Measurements from ENCODE around the gene MYO7A. TPM values are rescaled to one million over a fixed set of nuclear protein-coding genes. Genes with fewer than 3 reads are reported as not detected.

The MYO7A gene
- total and polyA plus RNA-seq, 2 experiments from 2014 or later, result not detected

GRCh38 chr11:77217156-77217555 lies 89.1 kb downstream of the MYO7A start:
- no peak overlapping the region for H3K9ac ChIP-seq
- no peak for TF ChIP-seq EZH2phosphoT487 (IDR thresholded peaks at IDR 0.05; ENCODE audit: insufficient read depth, low read depth)
- no peak for TF ChIP-seq EZH2 (IDR thresholded peaks at IDR 0.05; ENCODE audit: insufficient read depth, poor library complexity, severe bottlenecking)
- in situ Hi-C loops (cut with MboI), result no loop called here
- H3K4me1 ChIP-seq (ENCODE audit: insufficient read depth), result no peaks in the 10 kb centered on the region
- no peak overlapping the region for H2AFZ ChIP-seq
- H3K4me2 ChIP-seq (ENCODE audit: unreplicated experiment), result no peak overlapping the region
- no peaks in the 10 kb centered on the region for H3K36me3 ChIP-seq (ENCODE audit: low read depth)
- H3F3A ChIP-seq (ENCODE audit: insufficient read depth), result no peaks in the 10 kb centered on the region
- no peaks in the 10 kb centered on the region for H3K9me3 ChIP-seq (ENCODE audit: low read depth)
- no peak overlapping the region for H3K4me3 ChIP-seq
- no peaks in the 10 kb centered on the region for H3K79me2 ChIP-seq (ENCODE audit: insufficient read depth)
- 13 to 26% methylated on average over 2 of the region's 2 CpGs for WGBS, 2 experiments (ENCODE audit: low coverage in 1 of 2, low lambda C conversion rate in 2 of 2, missing lambda C conversion rate in 2 of 2)
- no peaks in the 10 kb centered on the region for H4K20me1 ChIP-seq (ENCODE audit: insufficient read depth)
- DNase-seq, result no peak
- peaks cover 8% of the 10 kb centered on the region; the same call in 1 of the 2 replicates for H3K27me3 ChIP-seq (replicated peaks; ENCODE audit: insufficient read depth)
- no peaks in the 10 kb centered on the region for H3K9me2 ChIP-seq (ENCODE audit: insufficient read depth)
- no peak overlapping the region for H3K27ac ChIP-seq

GRCh38 chr11:77223797-77224196 lies 95.8 kb downstream of the MYO7A start:
- in situ Hi-C loops (cut with MboI), result no loop called here
- Histone ChIP-seq H3K9ac (no peak overlapping the region), H2AFZ (no peak overlapping the region), H4K20me1 (ENCODE audit: insufficient read depth) (no peaks in the 10 kb centered on the region), H3K27ac (no peak overlapping the region), H3F3A (ENCODE audit: insufficient read depth) (no peaks in the 10 kb centered on the region), H3K4me3 (no peak overlapping the region), H3K9me2 (ENCODE audit: insufficient read depth) (no peaks in the 10 kb centered on the region), H3K4me1 (ENCODE audit: insufficient read depth) (no peaks in the 10 kb centered on the region), H3K4me2 (ENCODE audit: unreplicated experiment) (no peak overlapping the region), H3K36me3 (ENCODE audit: low read depth) (no peaks in the 10 kb centered on the region), H3K9me3 (ENCODE audit: low read depth) (no peaks in the 10 kb centered on the region), H3K79me2 (ENCODE audit: insufficient read depth) (no peaks in the 10 kb centered on the region), H3K27me3 (replicated peaks; ENCODE audit: insufficient read depth) (peaks cover 4% of the 10 kb centered on the region; the same call in 1 of the 2 replicates)
- TF ChIP-seq EZH2 (IDR thresholded peaks at IDR 0.05; ENCODE audit: insufficient read depth, poor library complexity, severe bottlenecking) (no peak), EZH2phosphoT487 (IDR thresholded peaks at IDR 0.05; ENCODE audit: insufficient read depth, low read depth) (no peak)
- 61 to 75% methylated on average over 9 of the region's 9 CpGs for WGBS, 2 experiments (ENCODE audit: low coverage in 1 of 2, low lambda C conversion rate in 2 of 2, missing lambda C conversion rate in 2 of 2)
- no peak for DNase-seq

GRCh38 chr11:77230878-77231605 lies 103.0 kb downstream of the MYO7A start:
- TF ChIP-seq EZH2 (IDR thresholded peaks at IDR 0.05; ENCODE audit: insufficient read depth, poor library complexity, severe bottlenecking) (no peak), EZH2phosphoT487 (IDR thresholded peaks at IDR 0.05; ENCODE audit: insufficient read depth, low read depth) (no peak)
- H3F3A ChIP-seq (ENCODE audit: insufficient read depth), result no peaks in the 10 kb centered on the region
- H3K9me2 ChIP-seq (ENCODE audit: insufficient read depth), result no peaks in the 10 kb centered on the region
- no peak overlapping the region for H2AFZ ChIP-seq
- no peak overlapping the region for H3K27ac ChIP-seq
- H3K27me3 ChIP-seq (replicated peaks; ENCODE audit: insufficient read depth), result no peaks in the 10 kb centered on the region
- WGBS, 2 experiments (ENCODE audit: low coverage in 1 of 2, low lambda C conversion rate in 2 of 2, missing lambda C conversion rate in 2 of 2), result 88 to 94% methylated on average over 5 of the region's 5 CpGs
- no peak overlapping the region for H3K4me3 ChIP-seq
- no peaks in the 10 kb centered on the region for H3K79me2 ChIP-seq (ENCODE audit: insufficient read depth)
- H3K9me3 ChIP-seq (ENCODE audit: low read depth), result no peaks in the 10 kb centered on the region
- in situ Hi-C loops (cut with MboI), result no loop called here
- H3K4me2 ChIP-seq (ENCODE audit: unreplicated experiment), result no peak overlapping the region
- H3K4me1 ChIP-seq (ENCODE audit: insufficient read depth), result no peaks in the 10 kb centered on the region
- no peak for DNase-seq
- no peaks in the 10 kb centered on the region for H3K36me3 ChIP-seq (ENCODE audit: low read depth)
- H4K20me1 ChIP-seq (ENCODE audit: insufficient read depth), result no peaks in the 10 kb centered on the region
- H3K9ac ChIP-seq, result no peak overlapping the region

GRCh38 chr11:77231800-77232199 lies 103.8 kb downstream of the MYO7A start:
- H3F3A ChIP-seq (ENCODE audit: insufficient read depth), result no peaks in the 10 kb centered on the region
- WGBS, 2 experiments (ENCODE audit: low coverage in 1 of 2, low lambda C conversion rate in 2 of 2, missing lambda C conversion rate in 2 of 2), result 67 to 79% methylated on average over 1 of the region's 1 CpG
- TF ChIP-seq EZH2 (IDR thresholded peaks at IDR 0.05; ENCODE audit: insufficient read depth, poor library complexity, severe bottlenecking) (no peak), EZH2phosphoT487 (IDR thresholded peaks at IDR 0.05; ENCODE audit: insufficient read depth, low read depth) (no peak)
- no peak overlapping the region for H3K9ac ChIP-seq
- H3K9me3 ChIP-seq (ENCODE audit: low read depth), result no peaks in the 10 kb centered on the region
- H2AFZ ChIP-seq, result no peak overlapping the region
- no peak overlapping the region for H3K4me2 ChIP-seq (ENCODE audit: unreplicated experiment)
- H3K4me1 ChIP-seq (ENCODE audit: insufficient read depth), result no peaks in the 10 kb centered on the region
- in situ Hi-C loops (cut with MboI), result no loop called here
- H3K27me3 ChIP-seq (replicated peaks; ENCODE audit: insufficient read depth), result no peaks in the 10 kb centered on the region
- H3K27ac ChIP-seq, result no peak overlapping the region
- no peaks in the 10 kb centered on the region for H3K9me2 ChIP-seq (ENCODE audit: insufficient read depth)
- no peak overlapping the region for H3K4me3 ChIP-seq
- H3K79me2 ChIP-seq (ENCODE audit: insufficient read depth), result no peaks in the 10 kb centered on the region
- H3K36me3 ChIP-seq (ENCODE audit: low read depth), result no peaks in the 10 kb centered on the region
- H4K20me1 ChIP-seq (ENCODE audit: insufficient read depth), result no peaks in the 10 kb centered on the region
- DNase-seq, result no peak
